NCI-H128 (cell line): Measurements from ENCODE around the gene FADS6.

ENCODE experiments used
- DNase-seq: peaks from one replicate; lab custom pipeline; 2025; ENCODE audit not compliant: unreplicated experiment; lab: John Stamatoyannopoulos, UW

Gene FADS6

GRCh38 chr17:74892974-74893911 lies at the start of gene FADS6:
FADS6 (minus strand) TSS chr17:74893633; CDS start chr17:74893595, 38 bp downstream.
- DNase-seq: no peak

GRCh38 chr17:74941128-74941725 lies 47.8 kb upstream of the FADS6 start:
- no peak for DNase-seq

GRCh38 chr17:74939534-74939933 lies 46.1 kb upstream of the FADS6 start:
- no peak for DNase-seq

- no peak for DNase-seq
These were observed 44.9 kb upstream of the FADS6 start for GRCh38 chr17:74938194-74938950.

- DNase-seq: no peak
These were observed 43.9 kb upstream of the FADS6 start for GRCh38 chr17:74937064-74938051.

- no peak for DNase-seq
These were observed 43.0 kb upstream of the FADS6 start for GRCh38 chr17:74936470-74936799.

GRCh38 chr17:74935585-74936469 lies 42.4 kb upstream of the FADS6 start, which contains the start of gene OTOP3:
OTOP3 (plus strand) TSS chr17:74935898; CDS start chr17:74935922, 24 bp downstream.
- DNase-seq: no peak

GRCh38 chr17:74935048-74935447 lies 41.6 kb upstream of the FADS6 start:
- no peak for DNase-seq

- no peak for DNase-seq
These were observed 37.2 kb upstream of the FADS6 start for GRCh38 chr17:74930535-74931036.

GRCh38 chr17:74928786-74929185 lies 35.4 kb upstream of the FADS6 start:
- DNase-seq: no peak

GRCh38 chr17:74925242-74925641 lies 31.8 kb upstream of the FADS6 start:
- no peak for DNase-seq

- DNase-seq: no peak
These were observed 31.0 kb upstream of the FADS6 start, which contains the start of gene OTOP2 for GRCh38 chr17:74924250-74924948. OTOP2 (plus strand) TSS chr17:74924273; CDS start chr17:74924633, 360 bp downstream.

GRCh38 chr17:74923538-74924249 lies 30.3 kb upstream of the FADS6 start:
- DNase-seq: no peak

- no peak for DNase-seq
These were observed 29.5 kb upstream of the FADS6 start, which contains the start of gene USH1G for GRCh38 chr17:74922694-74923537. USH1G (minus strand) TSS chr17:74923255; CDS start chr17:74923073, 182 bp downstream.

GRCh38 chr17:74922172-74922571 lies 28.7 kb upstream of the FADS6 start:
- DNase-seq: no peak

- DNase-seq: no peak
These were observed 28.3 kb upstream of the FADS6 start for GRCh38 chr17:74921769-74922168.
